ENCODE measurements around the gene CHMP4A. TPM values are rescaled to one million over a fixed set of nuclear protein-coding genes. Genes with fewer than 3 reads are reported as not detected.

CHMP4A gene
- total RNA-seq, 1 experiment from 2014 or later: 66.9 TPM

- DNase-seq (ENCODE audit: low spot score): no peak
Observed at GRCh38 chr14:24178399-24179178, 34.7 kb downstream of the CHMP4A start.

- DNase-seq (ENCODE audit: low spot score): no peak
Observed at GRCh38 chr14:24177891-24178290, 35.4 kb downstream of the CHMP4A start.

GRCh38 chr14:24177041-24177825 lies 36.1 kb downstream of the CHMP4A start:
- DNase-seq (ENCODE audit: low spot score): no peak

GRCh38 chr14:24176599-24176998 lies 36.7 kb downstream of the CHMP4A start:
- DNase-seq (ENCODE audit: low spot score): no peak

GRCh38 chr14:24172871-24173281 lies 40.4 kb downstream of the CHMP4A start:
- DNase-seq (ENCODE audit: low spot score): no peak

- no peak for DNase-seq (ENCODE audit: low spot score)
Observed at GRCh38 chr14:24172261-24172860, 40.9 kb downstream of the CHMP4A start.

GRCh38 chr14:24171422-24172260 lies 41.6 kb downstream of the CHMP4A start, which contains the start of gene REC8:
REC8 (plus strand) TSS chr14:24172080; CDS start chr14:24172553, 473 bp downstream.
- DNase-seq (ENCODE audit: low spot score): no peak

- DNase-seq (ENCODE audit: low spot score): no peak
Observed at GRCh38 chr14:24167469-24168114, 45.7 kb downstream of the CHMP4A start.

GRCh38 chr14:24165785-24166184 lies 47.5 kb downstream of the CHMP4A start:
- DNase-seq (ENCODE audit: low spot score): no peak

GRCh38 chr14:24164518-24164991 lies 48.7 kb downstream of the CHMP4A start:
- DNase-seq (ENCODE audit: low spot score): no peak

GRCh38 chr14:24162093-24162492 lies 51.2 kb downstream of the CHMP4A start:
- no peak for DNase-seq (ENCODE audit: low spot score)

- DNase-seq (ENCODE audit: low spot score): peak; percentile 95
Observed at GRCh38 chr14:24160850-24161804, 52.2 kb downstream of the CHMP4A start, which contains the start of gene IRF9. IRF9 (plus strand) TSS chr14:24161265; CDS start chr14:24162145, 880 bp downstream.

- no peak for DNase-seq (ENCODE audit: low spot score)
Observed at GRCh38 chr14:24160499-24160849, 52.8 kb downstream of the CHMP4A start.

GRCh38 chr14:24159777-24160498 lies 53.4 kb downstream of the CHMP4A start:
- no peak for DNase-seq (ENCODE audit: low spot score)

Other genes starting within 250 kb of the CHMP4A start
- gene DHRS4L2, start 224.6 kb downstream of the CHMP4A start, total RNA-seq (2014; rRNA removed; shearing (Covaris generic)): 5.5 and 12.0 TPM in 2 replicates
- gene CARMIL3, start 161.5 kb downstream of the CHMP4A start, total RNA-seq (2014; rRNA removed; shearing (Covaris generic)): 0.14 TPM in 1 of 2 replicates, not detected in the other
- not detected in 2 replicates for gene CPNE6, start 141.9 kb downstream of the CHMP4A start, total RNA-seq (2014; rRNA removed; shearing (Covaris generic))
- 14.3 and 16.0 TPM in 2 replicates for gene PCK2, start 119.2 kb downstream of the CHMP4A start, total RNA-seq (2014; rRNA removed; shearing (Covaris generic))
- 53.4 and 78.4 TPM in 2 replicates for gene DCAF11, start 98.7 kb downstream of the CHMP4A start, total RNA-seq (2014; rRNA removed; shearing (Covaris generic))
- gene NRL, start 98.5 kb downstream of the CHMP4A start, total RNA-seq (2014; rRNA removed; shearing (Covaris generic)): 1.0 and 1.6 TPM in 2 replicates
- not detected in 2 replicates for gene FITM1, start 82.8 kb downstream of the CHMP4A start, total RNA-seq (2014; rRNA removed; shearing (Covaris generic))
- 584 and 638 TPM in 2 replicates for gene PSME1, start 77.3 kb downstream of the CHMP4A start, total RNA-seq (2014; rRNA removed; shearing (Covaris generic))
- gene EMC9, start 71.9 kb downstream of the CHMP4A start, total RNA-seq (2014; rRNA removed; shearing (Covaris generic)): 26.7 and 38.1 TPM in 2 replicates
- 346 and 383 TPM in 2 replicates for gene PSME2, start 66.9 kb downstream of the CHMP4A start, total RNA-seq (2014; rRNA removed; shearing (Covaris generic))
- 44.3 and 107 TPM in 2 replicates for gene RNF31, start 66.0 kb downstream of the CHMP4A start, total RNA-seq (2014; rRNA removed; shearing (Covaris generic))
- gene IRF9, start 52.2 kb downstream of the CHMP4A start, total RNA-seq (2014; rRNA removed; shearing (Covaris generic)): 75.0 and 84.3 TPM in 2 replicates
- 0.14 and 0.54 TPM in 2 replicates for gene REC8, start 41.4 kb downstream of the CHMP4A start, total RNA-seq (2014; rRNA removed; shearing (Covaris generic))
- 42.7 and 49.3 TPM in 2 replicates for gene IPO4, start 24.7 kb downstream of the CHMP4A start, total RNA-seq (2014; rRNA removed; shearing (Covaris generic))
- 96.0 and 96.4 TPM in 2 replicates for gene TM9SF1, start 18.0 kb downstream of the CHMP4A start, total RNA-seq (2014; rRNA removed; shearing (Covaris generic))
- gene TSSK4, start 7.8 kb downstream of the CHMP4A start, total RNA-seq (2014; rRNA removed; shearing (Covaris generic)): not detected in 2 replicates
- 35.6 and 36.7 TPM in 2 replicates for gene MDP1, start 2.6 kb upstream of the CHMP4A start, total RNA-seq (2014; rRNA removed; shearing (Covaris generic))
- 314 and 338 TPM in 2 replicates for gene NEDD8, start 18.9 kb upstream of the CHMP4A start, total RNA-seq (2014; rRNA removed; shearing (Covaris generic))
- gene GMPR2, start 19.4 kb upstream of the CHMP4A start, total RNA-seq (2014; rRNA removed; shearing (Covaris generic)): 78.4 and 98.2 TPM in 2 replicates
- gene TINF2, start 29.1 kb upstream of the CHMP4A start, total RNA-seq (2014; rRNA removed; shearing (Covaris generic)): 52.2 and 52.3 TPM in 2 replicates
- gene TGM1, start 49.7 kb upstream of the CHMP4A start, total RNA-seq (2014; rRNA removed; shearing (Covaris generic)): 0.12 and 0.74 TPM in 2 replicates
- gene RABGGTA, start 58.1 kb upstream of the CHMP4A start, total RNA-seq (2014; rRNA removed; shearing (Covaris generic)): 15.1 and 18.9 TPM in 2 replicates
- gene DHRS1, start 86.3 kb upstream of the CHMP4A start, total RNA-seq (2014; rRNA removed; shearing (Covaris generic)): 5.8 and 6.0 TPM in 2 replicates
- gene NOP9, start 86.4 kb upstream of the CHMP4A start, total RNA-seq (2014; rRNA removed; shearing (Covaris generic)): 5.7 and 6.3 TPM in 2 replicates
- not detected in 2 replicates for gene CIDEB, start 94.5 kb upstream of the CHMP4A start, total RNA-seq (2014; rRNA removed; shearing (Covaris generic))
- 0.33 and 0.45 TPM in 2 replicates for gene LTB4R2, start 96.7 kb upstream of the CHMP4A start, total RNA-seq (2014; rRNA removed; shearing (Covaris generic))
- 0.39 and 0.41 TPM in 2 replicates for gene LTB4R, start 98.0 kb upstream of the CHMP4A start, total RNA-seq (2014; rRNA removed; shearing (Covaris generic))
- not detected in 2 replicates for gene ADCY4, start 121.6 kb upstream of the CHMP4A start, total RNA-seq (2014; rRNA removed; shearing (Covaris generic))
- gene RIPK3, start 126.5 kb upstream of the CHMP4A start, total RNA-seq (2014; rRNA removed; shearing (Covaris generic)): not detected in 2 replicates
- 7.1 and 9.5 TPM in 2 replicates for gene NFATC4, start 154.7 kb upstream of the CHMP4A start, total RNA-seq (2014; rRNA removed; shearing (Covaris generic))
- 0.14 and 0.21 TPM in 2 replicates for gene NYNRIN, start 185.5 kb upstream of the CHMP4A start, total RNA-seq (2014; rRNA removed; shearing (Covaris generic))
- gene CBLN3, start 216.2 kb upstream of the CHMP4A start, total RNA-seq (2014; rRNA removed; shearing (Covaris generic)): 0.08 and 0.29 TPM in 2 replicates
- gene KHNYN, start 216.5 kb upstream of the CHMP4A start, total RNA-seq (2014; rRNA removed; shearing (Covaris generic)): 12.8 and 15.0 TPM in 2 replicates
- gene SDR39U1, start 229.3 kb upstream of the CHMP4A start, total RNA-seq (2014; rRNA removed; shearing (Covaris generic)): 8.6 and 11.3 TPM in 2 replicates

Data from H4 (cell line).